ENCODE results near the gene AHCYL1. TPM values are rescaled to one million over a fixed set of nuclear protein-coding genes. Genes with fewer than 3 reads are reported as not detected.
A peak's percentile ranks its signal among the peaks of the same experiment; 100 is the strongest.

The AHCYL1 gene
- total and polyA plus RNA-seq, 10 donors: 16.2 to 65.3 (median 50.0) TPM

DNA sequence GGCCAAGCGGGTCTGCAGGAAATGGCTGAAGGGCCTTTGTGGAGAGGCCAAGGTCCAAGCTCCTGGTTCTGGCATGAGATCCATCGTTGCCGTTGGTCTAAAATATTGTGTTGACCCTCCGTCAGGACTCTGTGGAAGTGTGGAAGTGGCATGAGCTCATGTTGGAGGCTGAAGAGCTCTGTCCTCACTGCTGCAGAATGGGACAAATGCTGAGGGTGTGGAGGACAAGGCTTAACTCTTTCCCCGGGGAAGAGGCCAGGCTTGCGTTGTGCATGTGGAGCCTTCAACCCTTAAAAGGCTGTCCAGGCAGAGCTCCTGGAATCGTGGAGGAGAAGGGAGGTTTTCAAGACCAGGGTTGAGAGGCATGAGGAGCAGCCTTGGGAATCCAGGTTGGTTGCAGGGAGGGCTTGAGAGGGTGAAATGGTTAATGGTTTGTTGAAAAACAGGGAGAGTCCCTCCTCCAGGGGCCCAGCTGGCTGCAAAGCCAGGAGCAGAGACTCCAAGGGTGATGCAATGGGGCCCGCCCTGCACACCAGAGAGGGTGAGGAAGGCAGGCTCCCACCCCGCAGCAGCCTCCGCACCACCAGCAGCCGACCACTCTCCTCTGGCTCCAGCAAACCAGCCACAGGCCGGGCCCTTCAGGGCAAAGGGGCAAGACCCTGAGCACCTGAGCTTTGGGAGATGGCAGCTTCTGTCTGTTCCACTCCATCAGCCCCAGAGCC lies 6.7 kb upstream of the AHCYL1 start:
- Histone ChIP-seq H3K36me3 (no peaks in the 10 kb centered on the region), H3K4me3 (no peak overlapping the region), H3K27ac (no peak overlapping the region), H3K9me3 (no peaks in the 10 kb centered on the region), H3K27me3 (replicated peaks in 1 of 7) (peaks cover 0 to 11% (median 0%) of the 10 kb centered on the region in 7 donors), H3K4me1 (peaks cover 0 to 15% (median 6%) of the 10 kb centered on the region in 6 donors)
- WGBS, 5 donors: 72 to 92% (median 80%) methylated on average over 11 to 12 of the region's 12 CpGs
- TF ChIP-seq POLR2AphosphoS5 (IDR thresholded peaks at IDR 0.05): no peak
- TF ChIP-seq, protein P1, sequence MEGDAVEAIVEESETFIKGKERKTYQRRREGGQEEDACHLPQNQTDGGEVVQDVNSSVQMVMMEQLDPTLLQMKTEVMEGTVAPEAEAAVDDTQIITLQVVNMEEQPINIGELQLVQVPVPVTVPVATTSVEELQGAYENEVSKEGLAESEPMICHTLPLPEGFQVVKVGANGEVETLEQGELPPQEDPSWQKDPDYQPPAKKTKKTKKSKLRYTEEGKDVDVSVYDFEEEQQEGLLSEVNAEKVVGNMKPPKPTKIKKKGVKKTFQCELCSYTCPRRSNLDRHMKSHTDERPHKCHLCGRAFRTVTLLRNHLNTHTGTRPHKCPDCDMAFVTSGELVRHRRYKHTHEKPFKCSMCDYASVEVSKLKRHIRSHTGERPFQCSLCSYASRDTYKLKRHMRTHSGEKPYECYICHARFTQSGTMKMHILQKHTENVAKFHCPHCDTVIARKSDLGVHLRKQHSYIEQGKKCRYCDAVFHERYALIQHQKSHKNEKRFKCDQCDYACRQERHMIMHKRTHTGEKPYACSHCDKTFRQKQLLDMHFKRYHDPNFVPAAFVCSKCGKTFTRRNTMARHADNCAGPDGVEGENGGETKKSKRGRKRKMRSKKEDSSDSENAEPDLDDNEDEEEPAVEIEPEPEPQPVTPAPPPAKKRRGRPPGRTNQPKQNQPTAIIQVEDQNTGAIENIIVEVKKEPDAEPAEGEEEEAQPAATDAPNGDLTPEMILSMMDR (IDR thresholded peaks at IDR 0.05 in 8 of 11, conservative IDR thresholded peaks at IDR 0.05 in 3 of 11): no peak
- no peak for TF ChIP-seq POLR2A (IDR thresholded peaks at IDR 0.05)
- DNase-seq: no peak
- intact Hi-C loops (cut with DNase I; ENCODE audit: low total_unique reads): no loop called here

DNA sequence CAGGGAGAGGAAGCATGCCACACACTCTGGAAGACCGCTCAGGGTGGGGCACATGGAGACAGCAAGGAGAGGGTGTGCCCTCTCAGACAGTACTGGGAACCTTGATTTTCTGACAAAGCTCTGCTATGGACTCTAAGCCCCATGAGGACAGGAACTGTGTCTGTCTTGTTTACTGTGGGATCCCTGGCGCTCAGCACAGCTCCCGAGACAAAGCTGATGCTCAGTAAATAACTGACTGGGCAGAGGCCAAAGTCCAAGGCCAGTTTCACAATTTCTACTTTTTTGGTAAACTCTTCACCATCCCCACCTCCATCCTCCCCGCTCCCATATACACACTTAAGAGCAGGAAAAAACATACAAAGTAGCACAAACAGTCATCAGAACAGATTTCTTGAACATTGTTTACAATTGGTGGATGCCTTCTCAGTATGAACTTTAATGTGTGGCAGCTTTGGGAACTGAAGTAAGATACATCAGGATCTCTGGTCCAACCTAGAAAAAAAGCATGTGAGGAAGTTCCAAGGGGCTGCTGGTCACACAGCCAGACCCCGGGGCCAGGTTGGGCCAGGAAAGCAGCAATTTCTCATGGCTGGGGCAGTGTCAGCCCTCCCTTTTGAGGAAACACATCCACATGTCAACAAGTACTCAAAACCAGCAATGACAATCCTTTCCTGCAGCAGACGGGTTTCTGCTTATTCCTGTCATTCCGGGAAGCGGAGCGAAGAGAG lies 5.6 kb upstream of the AHCYL1 start:
- WGBS, 5 donors: 69 to 81% (median 76%) methylated on average over 8 to 9 of the region's 9 CpGs
- TF ChIP-seq, protein P1 (IDR thresholded peaks at IDR 0.05 in 8 of 11, conservative IDR thresholded peaks at IDR 0.05 in 3 of 11): no peak
- no peak for TF ChIP-seq POLR2A (IDR thresholded peaks at IDR 0.05)
- no peak for TF ChIP-seq POLR2AphosphoS5 (IDR thresholded peaks at IDR 0.05)
- no peak for DNase-seq
- intact Hi-C loops (cut with DNase I; ENCODE audit: low total_unique reads): no loop called here
- Histone ChIP-seq H3K9me3 (no peaks in the 10 kb centered on the region), H3K4me3 (no peak overlapping the region), H3K36me3 (no peaks in the 10 kb centered on the region), H3K27ac (peak overlapping the region in 4 of 8 donors; percentile 0 to 42 (median 16)), H3K27me3 (replicated peaks in 1 of 7) (peaks cover 0 to 11% (median 0%) of the 10 kb centered on the region in 7 donors), H3K4me1 (peaks cover 0 to 25% (median 11%) of the 10 kb centered on the region in 6 donors)

DNA sequence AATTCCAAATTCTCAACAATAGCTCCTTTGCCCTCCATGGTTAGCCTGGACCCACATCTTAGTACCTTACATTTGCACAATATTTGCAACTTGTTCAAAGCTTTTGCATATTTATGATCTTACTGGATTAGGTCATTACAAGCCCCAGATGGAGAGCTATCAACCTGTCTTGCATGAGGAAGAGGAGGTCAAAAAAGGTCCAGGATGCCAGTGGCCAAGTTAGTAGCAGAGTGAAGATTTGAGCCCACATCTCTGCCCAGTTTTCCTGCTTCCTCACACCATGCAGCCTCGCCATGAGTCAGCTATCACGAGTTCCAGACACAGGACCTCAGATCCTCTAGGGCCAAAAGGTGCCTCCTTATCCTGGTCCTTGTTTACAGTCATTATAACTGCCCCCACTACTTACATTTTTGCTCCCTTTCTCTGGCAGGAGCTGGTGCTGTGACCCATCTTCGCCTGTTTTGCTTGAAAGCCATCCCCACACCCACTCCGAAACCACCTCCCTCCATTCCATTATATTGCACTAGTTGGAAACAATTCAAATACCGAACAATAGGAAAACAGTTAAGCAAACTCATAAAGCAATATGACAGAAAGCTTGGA lies 5.0 kb upstream of the AHCYL1 start:
- Histone ChIP-seq H3K27me3 (replicated peaks in 1 of 7) (peaks cover 0 to 11% (median 0%) of the 10 kb centered on the region in 7 donors), H3K36me3 (no peaks in the 10 kb centered on the region), H3K9me3 (no peaks in the 10 kb centered on the region), H3K27ac (peak overlapping the region in 2 of 8 donors; percentile 0 to 42), H3K4me3 (no peak overlapping the region), H3K4me1 (peaks cover 4 to 30% (median 16%) of the 10 kb centered on the region in 6 donors)
- 52 to 65% (median 60%) methylated on average over 5 of the region's 5 CpGs for whole genome bisulfite sequencing, 5 donors
- DNase-seq: no peak
- intact Hi-C loops (cut with DNase I; ENCODE audit: low total_unique reads): loop anchor here (10.0 kb wide), 2 partner anchors 335 to 435 kb away; partner anchors contain the start of gene GNAI3
- TF ChIP-seq POLR2A (IDR thresholded peaks at IDR 0.05) (no peak), POLR2AphosphoS5 (IDR thresholded peaks at IDR 0.05) (no peak)
- TF ChIP-seq, protein P1 (IDR thresholded peaks at IDR 0.05 in 8 of 11, conservative IDR thresholded peaks at IDR 0.05 in 3 of 11): no peak
